GM10248 (cell line): Measurements from ENCODE around the gene PGA5.

Source experiments
- CTCF ChIA-PET: fragments of 300-600 bp; sonication (Branson Sonifier 250); formaldehyde crosslinking; extraction: SDS; loops from one replicate; lab custom pipeline; 2021; ENCODE audit warnings: antibody characterized with exemption; lab: Yijun Ruan, JAX
- POLR2A ChIA-PET: fragments of 350-650 bp; sonication (Branson Sonifier 250); formaldehyde crosslinking; extraction: SDS; loops from one replicate; lab custom pipeline; 2020; ENCODE audit warnings: antibody characterized with exemption; lab: Yijun Ruan, JAX
- DNase-seq: peaks from one replicate; pipeline ENCODE4 v3.0.0; 2012; ENCODE audit errors: extremely low spot score
- CTCF ChIP-seq: IDR thresholded peaks from 2 replicates; pipeline ENCODE4 v1.5.1; 2012; ENCODE audit warnings: mild to moderate bottlenecking, low read depth; ENCODE audit errors: extremely low read depth, missing control alignments, control extremely low read depth

The PGA5 gene

GRCh38 chr11:61281581-61282250, 40.7 kb downstream of the PGA5 start:
- ChIA-PET CTCF (interaction anchor here (0.8 to 1.7 kb wide), 4 partner anchors 13 to 122 kb away, joined by 3 to 9 read pairs (median 3); partner anchors contain the start of gene VWCE), POLR2A (no interaction called here)
- no peak for TF ChIP-seq CTCF
- peak; percentile 55 for DNase-seq

GRCh38 chr11:61283613-61284012, 42.6 kb downstream of the PGA5 start:
- no peak for TF ChIP-seq CTCF
- ChIA-PET POLR2A (no interaction called here), CTCF (interaction anchor here (0.8 kb wide), 1 partner anchor 10 kb away, joined by 3 read pairs; no protein-coding TSS in a partner anchor)
- no peak for DNase-seq

- DNase-seq, result no peak
- ChIA-PET CTCF (interaction anchor here (1.1 to 2.7 kb wide), 3 partner anchors 12 to 33 kb away, joined by 3 to 8 read pairs (median 4); no protein-coding TSS in a partner anchor), POLR2A (interaction anchor here (0.6 kb wide), 1 partner anchor 25 kb away, joined by 4 read pairs; no protein-coding TSS in a partner anchor)
- TF ChIP-seq CTCF, result no peak
Measured at GRCh38 chr11:61287338-61287977, 46.5 kb downstream of the PGA5 start.

- TF ChIP-seq CTCF, result peak; percentile 21
- ChIA-PET POLR2A (no interaction called here), CTCF (interaction anchor here (0.9 to 2.1 kb wide), 3 partner anchors 11 to 37 kb away, joined by 3 to 6 read pairs (median 3); no protein-coding TSS in a partner anchor)
- no peak for DNase-seq
Measured at GRCh38 chr11:61290905-61291690, 50.1 kb downstream of the PGA5 start.

- no peak for TF ChIP-seq CTCF
- ChIA-PET CTCF (interaction anchor here (1.0 to 1.6 kb wide), 3 partner anchors 38 to 93 kb away, joined by 3 to 7 read pairs (median 4); no protein-coding TSS in a partner anchor), POLR2A (no interaction called here)
- no peak for DNase-seq
Measured at GRCh38 chr11:61292356-61292755, 51.4 kb downstream of the PGA5 start.
